Urothelium cell line (cell line): ENCODE results near the gene PANX2.
A peak's percentile ranks its signal among the peaks of the same experiment; 100 is the strongest.

ENCODE experiments used
- DNase-seq: peaks from one replicate; pipeline ENCODE4 v3.0.0; 2011; ENCODE audit warnings: low spot score, mixed read lengths
- FAIRE-seq: peaks from 2 replicates; lab custom pipeline; 2011; peaks lifted over from hg19 to GRCh38; lab: Jason Lieb, UNC

Gene PANX2

DNA sequence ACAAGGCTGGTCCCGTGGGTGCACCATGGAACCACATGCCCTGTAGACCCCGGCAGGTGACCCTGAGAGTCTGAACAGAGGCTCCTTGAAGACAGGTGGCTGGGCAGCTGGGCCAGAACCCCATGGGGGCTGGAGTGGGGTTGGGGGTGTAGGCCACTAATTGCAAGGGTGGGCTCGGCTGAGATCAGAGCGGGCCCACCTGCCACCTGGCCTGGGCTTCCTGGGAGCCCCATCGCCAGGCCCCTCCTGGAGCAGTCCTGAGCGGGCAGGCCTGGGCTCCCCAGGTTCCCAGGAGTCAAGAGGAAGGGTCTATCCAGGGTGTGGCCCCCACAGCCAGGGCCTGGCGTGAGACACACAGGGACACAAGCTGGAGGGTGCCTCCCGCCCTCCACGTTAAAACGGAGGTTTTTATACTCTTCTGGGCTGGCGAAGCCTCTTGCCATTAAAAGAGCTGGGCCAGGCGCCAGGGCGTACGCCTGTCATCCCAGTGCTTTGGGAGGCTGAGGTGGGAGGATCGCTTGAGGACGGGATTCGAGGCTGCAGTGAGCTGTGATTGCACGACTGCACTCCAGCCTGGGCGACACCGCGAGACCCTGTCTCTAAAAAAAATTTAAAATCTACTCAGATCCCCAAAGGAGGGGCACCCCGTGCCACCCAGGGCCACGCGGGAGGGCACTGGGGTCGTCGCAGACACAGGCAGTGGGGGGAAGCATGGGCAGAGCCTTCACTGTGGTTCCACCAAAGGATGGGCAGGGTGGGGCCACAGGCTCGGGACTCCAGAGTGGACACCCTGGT lies 10.4 kb downstream of the PANX2 start:
- DNase-seq (no peak), FAIRE-seq (no peak)

DNA sequence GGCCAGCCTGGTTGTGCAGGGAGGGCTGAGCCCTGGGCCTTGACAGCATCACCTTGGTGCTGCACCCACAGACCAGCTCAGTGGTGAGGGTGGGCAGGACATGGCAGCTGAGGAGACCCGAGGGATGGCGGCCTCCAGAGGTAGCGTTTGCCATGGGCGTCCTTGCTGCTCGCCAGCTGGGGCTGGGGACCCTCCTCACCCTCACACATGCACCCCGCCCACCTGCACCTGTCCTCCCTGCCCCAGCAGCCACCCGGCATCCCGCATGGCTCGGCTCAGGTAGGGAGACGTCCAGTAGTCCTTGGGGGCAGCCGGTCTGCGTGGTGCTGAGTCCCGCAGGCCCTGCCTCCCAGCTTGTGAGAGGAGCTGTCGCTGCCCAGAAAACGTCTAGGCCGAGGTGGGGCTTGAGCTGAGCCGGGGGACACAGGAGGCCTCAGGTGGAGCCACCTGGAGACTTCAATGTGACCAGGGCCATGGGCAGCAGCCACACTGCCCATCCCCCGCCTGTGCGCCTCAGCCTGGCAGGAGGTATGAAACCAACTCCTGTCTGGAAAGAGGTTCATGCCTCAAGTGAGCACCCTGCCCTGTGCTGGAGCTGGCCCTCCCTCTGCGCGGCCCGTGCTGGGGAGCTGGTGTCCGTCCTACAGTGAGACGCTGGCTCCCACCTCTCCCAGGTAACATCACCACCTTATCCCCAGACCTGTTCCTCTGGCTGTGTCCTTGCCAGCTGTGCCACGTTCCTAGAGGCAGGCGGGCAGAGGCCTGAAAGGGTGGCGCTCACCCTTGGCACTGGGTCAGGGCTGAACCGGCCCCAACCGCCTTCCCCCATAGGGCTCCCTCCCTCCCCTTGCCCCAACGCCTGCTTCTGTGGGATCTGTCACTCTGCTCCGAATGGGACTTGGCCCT lies 11.9 kb downstream of the PANX2 start:
- DNase-seq: no peak
- no peak for FAIRE-seq

DNA sequence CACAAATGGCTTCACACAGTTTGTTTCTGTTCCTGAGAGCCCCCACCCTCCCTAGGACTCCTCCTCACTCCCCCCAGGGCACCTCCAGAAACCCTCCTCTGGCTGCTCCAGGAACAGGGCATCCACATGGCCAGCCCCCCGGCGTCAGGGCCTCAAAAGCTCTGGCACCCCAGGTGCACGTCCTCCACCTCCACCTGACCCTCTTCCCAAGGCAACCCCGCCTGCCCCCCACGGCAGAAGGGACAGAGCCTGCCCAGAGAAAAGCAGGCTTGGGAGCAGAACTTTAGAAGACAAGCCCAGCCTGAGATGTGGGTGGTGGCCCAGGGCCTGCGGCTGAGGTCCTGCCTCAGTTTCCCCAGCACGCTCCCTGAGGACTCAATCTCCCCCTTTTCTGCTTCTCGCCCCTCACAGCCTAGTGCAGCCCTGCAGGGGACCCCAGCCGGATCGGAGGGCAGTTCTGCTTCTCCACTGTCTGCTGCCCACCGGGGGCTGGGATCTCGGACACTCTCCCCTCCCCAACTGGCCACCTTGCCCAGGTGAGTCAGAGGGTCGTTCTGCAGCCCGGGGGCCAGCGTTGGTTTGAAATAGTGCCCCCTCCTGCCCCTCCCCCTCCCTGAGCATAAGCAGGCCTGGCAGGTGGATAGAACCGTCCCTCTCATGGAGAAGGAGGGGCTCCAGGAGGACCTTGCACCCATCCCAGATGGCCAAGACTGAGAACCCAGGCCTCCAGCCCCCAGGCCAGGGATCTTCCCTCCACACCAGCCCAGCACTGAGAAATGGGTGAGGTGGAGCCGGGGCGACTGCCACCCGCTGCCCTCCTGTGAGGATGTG lies 12.8 kb downstream of the PANX2 start:
- DNase-seq: no peak
- peak; percentile 9 for FAIRE-seq

DNA sequence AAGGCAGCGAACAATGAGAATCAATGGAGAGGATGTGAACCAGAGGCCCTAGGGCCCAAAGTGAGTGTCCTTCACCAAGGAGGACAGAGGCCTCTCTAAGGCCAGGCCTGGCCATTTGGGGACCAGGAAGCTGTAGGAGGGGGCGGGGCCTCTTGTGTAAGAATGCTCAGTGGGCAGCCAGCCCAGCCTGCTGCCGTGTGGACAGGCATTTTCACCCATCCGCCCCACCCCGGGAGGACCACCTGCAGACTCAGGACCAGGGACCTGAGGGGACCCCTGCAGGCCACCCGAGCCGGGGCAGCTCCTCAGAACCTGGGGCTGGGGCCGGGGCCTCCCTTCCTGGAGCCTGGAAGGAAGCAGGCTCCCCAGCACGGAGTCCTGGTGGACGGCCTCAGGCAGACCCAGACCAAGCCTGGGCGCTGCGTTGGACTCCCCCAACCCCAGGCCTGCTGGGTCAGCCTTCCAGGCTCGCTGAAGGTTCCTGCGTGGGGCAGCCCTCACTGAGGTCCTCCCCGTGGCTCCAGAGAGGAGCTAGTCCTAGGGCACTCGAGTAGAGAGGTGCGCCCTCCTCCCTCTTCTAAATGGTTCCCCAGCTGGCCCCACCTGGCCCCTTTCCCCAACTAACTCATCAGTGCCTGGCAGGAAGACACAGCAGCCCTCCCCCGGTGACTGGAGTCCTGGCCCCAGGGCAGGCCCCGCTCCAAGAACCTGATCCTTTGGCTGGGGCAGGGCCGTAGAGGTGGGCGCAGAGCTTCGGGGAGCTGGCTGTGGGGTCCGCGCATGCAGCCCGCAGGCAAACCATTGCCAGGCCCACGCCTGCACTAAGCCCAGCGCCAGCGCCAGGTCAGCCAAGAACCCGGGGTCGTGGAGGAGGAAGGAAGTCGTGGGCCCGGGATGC lies 13.7 kb downstream of the PANX2 start:
- no peak for FAIRE-seq
- no peak for DNase-seq

DNA sequence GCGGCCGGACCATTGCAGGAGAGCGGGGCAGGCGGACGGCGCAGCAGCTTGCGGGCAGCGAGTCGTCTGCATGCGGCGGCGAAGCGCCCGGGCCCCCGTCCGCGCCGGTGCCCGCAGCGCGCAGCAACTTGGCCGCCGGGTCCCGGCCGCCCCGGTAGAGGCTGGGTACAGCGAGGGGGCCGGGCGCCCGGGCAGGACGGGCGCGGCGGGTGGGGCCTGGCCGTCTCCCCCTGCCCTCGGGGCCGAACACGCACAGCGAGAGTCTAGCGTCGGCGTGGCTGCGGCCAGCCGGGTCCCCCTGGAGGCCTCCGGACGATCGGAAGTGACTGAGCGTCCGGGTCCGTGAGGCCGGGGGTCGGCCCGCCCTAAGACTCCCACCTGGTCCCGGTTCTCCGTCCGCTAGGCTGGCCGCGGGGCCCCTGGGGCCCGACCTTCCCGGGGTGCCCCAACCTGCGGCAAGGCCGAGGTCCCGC lies 14.4 kb downstream of the PANX2 start:
- FAIRE-seq (no peak), DNase-seq (no peak)

DNA sequence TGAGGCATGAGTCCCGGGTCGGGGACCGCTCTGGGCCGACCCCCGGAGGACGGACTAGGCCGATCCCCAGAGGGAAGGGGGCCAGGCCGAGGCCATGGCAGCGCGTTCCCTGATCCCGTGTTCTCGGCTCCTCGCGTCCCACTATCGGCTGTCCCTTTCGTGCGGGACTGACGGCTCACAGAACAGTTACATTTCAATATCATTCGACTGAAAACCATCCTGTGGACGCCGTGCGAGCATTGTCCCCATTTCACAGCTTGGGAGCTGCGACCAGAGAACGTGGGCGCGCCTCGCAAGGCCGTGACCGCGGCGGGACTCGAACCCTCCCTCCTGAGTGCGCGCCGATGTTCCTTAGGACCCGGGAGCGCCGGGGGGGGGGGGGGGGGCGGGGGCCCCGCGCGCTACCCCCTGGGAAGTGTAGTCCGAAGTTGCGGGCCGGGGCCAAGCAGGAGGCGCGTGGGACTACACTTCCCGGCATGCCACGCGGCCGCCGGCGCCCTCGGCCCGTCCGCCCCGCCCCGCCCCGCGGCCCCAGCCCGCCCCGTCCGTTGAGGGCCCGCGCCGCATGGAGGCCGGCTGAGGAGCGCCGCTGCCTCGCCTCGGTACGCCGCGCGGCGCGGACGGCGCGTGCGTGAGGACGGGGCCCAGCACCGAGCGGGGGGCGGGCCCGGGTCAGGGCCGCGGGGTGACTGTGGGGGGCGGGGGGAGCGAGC lies 15.0 kb downstream of the PANX2 start, which contains the start of gene TRABD:
TRABD (plus strand) TSS at position 539 of the 713 bp plus-strand sequence. CDS start 7,148 bp downstream, outside the sequence.
- FAIRE-seq (peak; percentile 97), DNase-seq (peak; percentile 99)

DNA sequence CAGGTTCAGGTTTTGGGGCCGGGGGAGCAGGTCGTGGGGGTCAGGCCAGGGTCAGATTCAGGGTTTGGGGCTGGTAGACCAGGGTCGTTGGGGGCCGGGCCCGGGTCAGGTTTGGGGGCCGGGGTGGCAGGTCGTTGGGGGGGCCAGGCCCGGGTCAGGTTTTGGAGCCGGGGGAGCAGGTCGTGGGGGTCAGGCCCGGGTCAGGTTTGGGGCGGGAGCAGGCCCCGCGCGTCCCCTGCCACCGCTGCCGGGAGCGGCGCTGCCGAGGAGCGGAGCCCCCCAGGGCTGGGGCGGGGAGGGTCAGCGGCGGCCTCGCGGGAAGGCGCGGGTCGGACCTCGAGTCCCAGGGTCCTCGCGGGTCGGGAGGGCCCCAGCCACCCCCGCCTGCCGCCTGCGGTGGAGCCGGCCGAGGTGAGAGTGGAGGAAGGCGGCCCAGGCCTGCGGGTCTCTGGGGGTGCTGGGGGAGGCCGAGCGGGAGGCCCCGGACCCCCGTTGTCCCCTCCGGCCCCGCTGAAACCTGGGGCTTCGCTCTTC lies 15.7 kb downstream of the PANX2 start:
- no peak for DNase-seq
- no peak for FAIRE-seq

DNA sequence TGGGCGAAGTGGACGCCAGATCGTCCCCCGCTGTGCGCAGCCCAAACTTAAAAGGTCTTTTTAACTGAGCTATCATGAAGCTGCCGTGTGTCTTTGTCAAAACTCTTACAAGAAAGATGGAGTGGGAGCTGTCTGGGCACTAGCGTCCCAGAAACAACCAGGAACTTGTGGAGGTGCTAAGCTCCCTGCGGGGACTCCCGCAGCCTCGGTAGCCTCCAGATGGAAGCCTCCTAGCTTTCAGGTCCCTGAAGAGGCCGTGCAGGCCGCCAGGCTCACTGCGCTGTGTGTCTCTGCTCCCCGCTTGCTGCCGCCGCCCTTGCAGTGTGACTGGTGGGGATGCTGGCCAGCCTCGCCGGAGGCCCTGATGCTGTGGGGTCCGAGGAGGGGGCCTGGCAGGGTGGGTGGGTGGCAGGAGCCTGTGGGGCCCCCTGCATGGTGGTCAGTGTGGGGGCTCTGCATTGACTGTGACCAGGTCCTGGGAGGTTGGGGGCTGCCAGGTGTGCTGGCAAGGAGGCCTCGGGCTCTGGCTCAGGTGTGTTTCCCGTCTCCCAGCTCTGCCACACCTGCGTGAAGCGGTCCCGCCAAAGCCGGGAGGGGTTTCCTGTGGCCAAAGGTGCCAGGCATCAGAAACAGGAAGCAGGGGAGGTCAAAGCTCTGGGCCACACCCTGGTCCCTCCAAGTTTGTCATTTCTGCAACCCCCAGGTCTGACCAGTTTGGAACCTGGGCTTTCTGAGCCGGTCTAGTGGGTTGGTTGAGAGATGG lies 16.4 kb downstream of the PANX2 start:
- DNase-seq (no peak), FAIRE-seq (no peak)

DNA sequence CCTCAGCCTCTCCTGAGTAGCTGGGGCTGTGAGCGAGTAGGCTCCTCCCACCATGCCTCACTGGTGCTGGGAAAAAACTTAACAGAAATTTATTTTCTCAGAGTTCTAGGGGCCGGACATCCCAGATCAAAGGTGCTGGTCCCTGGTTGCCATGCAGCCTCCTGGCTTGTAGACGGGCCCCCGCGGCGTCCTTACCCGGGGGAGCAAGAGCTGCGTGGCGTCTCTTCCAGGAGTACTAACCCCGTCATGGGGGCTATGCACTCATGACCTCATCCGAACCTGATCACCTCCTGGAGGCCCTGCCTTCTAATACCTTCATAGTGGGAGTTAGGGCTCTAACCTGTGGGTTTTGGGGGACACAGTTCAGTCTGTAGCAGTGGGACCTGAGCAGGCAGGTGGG lies 17.8 kb downstream of the PANX2 start:
- no peak for FAIRE-seq
- DNase-seq: no peak

DNA sequence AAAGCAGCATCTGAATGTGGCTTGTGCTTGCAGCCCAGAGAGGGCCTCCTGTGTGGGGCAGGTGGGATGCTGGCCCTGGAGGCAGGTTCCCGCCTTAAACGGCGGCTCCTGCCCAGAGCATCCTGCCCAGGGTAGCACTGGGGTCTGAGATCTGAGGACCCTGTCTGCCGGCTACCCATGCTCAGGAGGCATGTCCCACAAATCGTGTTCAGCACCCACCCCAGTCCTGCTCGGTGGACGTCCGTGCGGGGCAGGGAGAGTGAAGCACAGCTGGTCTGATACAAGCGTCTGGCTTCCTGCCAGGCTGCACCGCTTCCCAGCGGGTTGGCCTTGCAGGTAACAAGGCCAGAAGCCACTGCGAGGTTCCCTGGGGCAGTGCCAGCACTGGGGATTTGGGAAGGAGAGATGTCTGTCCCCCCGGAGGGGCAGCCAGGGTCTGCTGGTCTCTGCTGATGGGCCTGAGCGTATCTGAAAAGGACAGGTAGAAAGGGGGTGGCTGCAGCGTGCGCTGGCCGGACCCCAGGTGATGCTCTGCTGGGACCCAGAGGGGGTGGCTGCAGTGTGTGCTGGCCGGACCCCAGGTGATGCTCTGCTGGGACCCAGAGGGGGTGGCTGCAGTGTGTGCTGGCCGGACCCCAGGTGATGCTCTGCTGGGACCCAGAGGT lies 18.8 kb downstream of the PANX2 start:
- DNase-seq (no peak), FAIRE-seq (no peak)

DNA sequence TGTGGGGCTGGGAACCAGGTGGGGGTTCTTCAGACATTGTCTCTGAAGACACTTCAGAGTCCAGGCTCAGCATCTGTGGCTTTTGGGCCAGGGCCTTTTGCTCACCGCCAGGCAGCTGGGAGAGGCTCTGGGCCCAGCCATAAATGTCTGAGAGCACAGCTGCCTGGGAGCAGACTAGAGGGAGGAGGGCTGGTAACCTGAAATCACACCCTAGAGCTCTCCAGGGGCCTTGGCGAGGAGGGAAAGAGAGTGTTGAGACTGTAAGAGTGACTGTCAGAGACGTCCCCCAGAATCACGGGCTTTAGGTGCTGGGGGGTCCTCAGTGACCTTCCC lies 19.3 kb downstream of the PANX2 start:
- DNase-seq (no peak), FAIRE-seq (no peak)

DNA sequence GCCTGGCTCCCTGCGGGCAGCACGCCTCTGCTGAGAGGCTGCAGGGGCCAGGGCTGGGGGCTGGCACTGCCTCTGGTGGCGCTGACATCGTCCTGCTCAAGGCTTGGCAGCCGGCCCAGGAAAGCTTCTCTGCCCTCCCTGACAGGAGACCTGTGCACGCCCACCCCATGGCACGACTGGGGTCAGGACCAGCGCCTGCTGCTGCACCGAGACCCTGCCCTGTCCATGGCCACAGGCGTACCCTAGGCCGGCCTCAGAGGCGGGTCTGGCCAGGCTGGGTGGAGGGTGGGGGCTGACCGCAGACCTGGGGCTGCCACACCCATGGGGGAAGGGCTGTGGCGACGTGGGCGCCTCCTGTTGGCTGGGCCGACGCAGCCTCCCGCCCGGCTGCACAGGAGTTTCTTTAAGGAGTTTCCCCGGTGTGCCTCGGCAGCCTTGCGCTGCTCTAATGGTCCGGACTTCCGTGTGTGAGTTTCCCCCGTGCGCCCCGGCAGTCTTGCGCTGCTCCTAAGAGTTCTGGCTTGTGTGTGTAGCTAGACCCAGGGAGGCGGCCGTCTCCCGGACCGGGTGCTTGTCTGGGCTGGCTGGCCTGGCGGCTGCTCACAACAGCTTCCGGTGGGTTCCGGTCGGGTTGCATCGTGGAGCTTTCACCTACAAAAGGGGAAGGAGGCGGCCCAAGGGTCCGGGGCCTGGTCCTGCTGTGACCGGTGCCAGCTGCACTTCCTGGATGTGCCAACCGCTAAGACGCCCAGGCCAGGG lies 19.8 kb downstream of the PANX2 start:
- DNase-seq (no peak), FAIRE-seq (no peak)

DNA sequence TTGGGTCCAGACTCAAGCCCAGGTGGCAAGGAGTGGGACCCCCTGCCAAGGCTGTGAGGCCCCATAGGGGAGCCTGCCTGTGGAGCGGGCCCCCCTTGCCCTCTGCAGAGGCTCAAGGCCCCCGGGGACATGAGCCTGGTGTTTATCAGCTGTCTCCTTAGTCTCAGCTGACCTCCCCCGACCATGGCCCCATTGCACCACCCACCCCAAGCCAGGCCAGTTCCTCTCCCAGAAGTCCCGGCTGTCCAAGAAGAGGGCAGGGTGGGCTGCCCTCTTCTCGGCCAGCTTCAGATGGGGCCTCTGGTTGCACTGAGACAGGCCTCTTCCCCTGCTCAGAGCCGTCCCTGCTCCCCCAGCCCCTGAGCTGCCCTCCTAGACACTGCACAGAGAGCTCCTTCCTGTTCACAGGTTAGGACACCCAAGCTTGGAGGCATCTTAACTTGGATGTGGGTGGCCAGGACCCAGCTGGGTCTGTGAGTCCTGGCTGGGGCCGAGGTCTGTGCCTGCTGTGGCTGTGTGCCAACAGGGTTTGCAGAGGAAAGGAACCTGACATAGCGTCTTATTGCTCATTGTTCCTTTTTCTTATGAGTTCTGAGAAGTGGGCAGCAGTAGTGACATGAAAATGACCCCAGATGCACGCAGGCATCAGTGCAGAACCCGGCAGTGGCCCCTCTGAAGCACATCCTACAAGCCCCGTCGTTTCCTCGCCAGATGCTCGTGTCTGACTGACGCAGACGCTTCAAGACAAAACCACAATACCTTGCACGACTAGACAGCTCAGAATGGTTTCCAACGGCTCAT lies 20.6 kb downstream of the PANX2 start:
- FAIRE-seq (no peak), DNase-seq (no peak)

DNA sequence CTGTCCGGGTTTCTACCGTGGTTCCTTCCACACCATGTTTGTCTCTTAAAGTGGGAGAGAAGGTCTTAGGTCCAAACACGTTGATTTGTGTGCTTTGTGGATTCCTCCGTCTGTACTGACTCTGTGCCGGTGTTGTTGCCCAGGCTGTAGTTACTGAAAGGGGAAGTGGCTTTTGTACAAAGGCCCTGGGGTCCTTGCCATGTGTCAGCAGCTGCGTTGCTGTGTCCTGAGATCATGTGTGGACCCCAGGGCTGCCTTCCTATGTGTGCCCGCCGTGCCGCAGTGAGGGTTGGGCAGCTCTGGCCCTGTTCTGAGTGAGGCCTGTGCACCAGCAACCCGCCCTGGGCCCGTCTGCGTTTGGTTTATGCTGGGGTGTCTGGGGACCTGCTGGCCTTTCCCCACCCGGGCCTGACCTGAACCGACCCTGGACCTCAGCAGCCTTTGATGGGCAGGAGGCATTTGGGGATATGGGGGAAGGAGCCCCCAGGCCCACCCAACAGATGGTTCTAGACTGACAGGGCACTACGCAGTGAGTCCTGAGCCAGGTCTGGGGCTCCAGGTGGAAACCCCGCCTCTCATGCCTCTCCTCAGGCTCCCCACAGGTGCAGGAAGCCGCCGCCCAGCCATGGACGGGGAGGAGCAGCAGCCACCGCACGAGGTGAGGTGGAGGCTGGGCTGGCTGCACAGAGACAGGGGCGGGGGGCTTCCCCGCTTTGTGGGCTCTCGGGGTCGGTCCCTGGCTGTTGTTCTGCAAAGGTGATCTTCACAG lies 22.1 kb downstream of the PANX2 start:
- FAIRE-seq (no peak), DNase-seq (no peak)

DNA sequence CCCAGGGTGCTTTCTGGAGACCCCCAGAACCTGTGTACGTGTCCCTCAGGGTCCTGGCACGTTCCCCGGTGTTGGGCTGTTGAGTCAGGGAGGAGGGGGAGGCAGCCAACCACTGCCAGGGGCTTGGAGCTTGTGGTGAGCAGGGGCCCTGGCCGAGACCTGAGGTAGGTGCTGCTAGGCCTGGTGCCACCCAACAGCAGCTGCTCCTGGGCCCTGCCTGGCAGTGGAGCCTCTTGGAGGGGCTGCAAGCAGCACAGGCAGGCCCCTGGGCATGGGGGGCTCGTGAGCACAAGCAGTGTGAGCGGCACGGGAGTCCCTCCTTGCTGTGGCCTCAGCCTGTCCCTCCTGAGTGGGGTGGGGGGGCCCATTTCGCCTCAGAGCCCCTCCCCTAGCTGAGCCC lies 23.1 kb downstream of the PANX2 start:
- DNase-seq: no peak
- FAIRE-seq: no peak
